HG03558 (cell line): Measurements from ENCODE around the gene DNAJC13.

Experiments
- ATAC-seq: cut with Tn5 transposase; IDR thresholded peaks from one replicate; pipeline ENCODE4 v1.9.1; 2021; ENCODE audit warnings: moderate number of reproducible peaks; ENCODE audit not compliant: unreplicated experiment; ENCODE audit errors: extremely low read depth

The DNAJC13 gene

GRCh38 chr3:132401255-132401654 lies 16.0 kb upstream of the DNAJC13 start:
- no peak for ATAC-seq

GRCh38 chr3:132404276-132404675 lies 13.0 kb upstream of the DNAJC13 start:
- ATAC-seq, result no peak

GRCh38 chr3:132405188-132405587 lies 12.1 kb upstream of the DNAJC13 start:
- no peak for ATAC-seq

GRCh38 chr3:132405609-132406299 lies 11.5 kb upstream of the DNAJC13 start:
- no peak for ATAC-seq

- no peak for ATAC-seq
Observed at GRCh38 chr3:132406587-132406986, 10.7 kb upstream of the DNAJC13 start.

GRCh38 chr3:132407025-132407424 lies 10.3 kb upstream of the DNAJC13 start:
- ATAC-seq, result no peak

- no peak for ATAC-seq
Observed at GRCh38 chr3:132414841-132415240, 2.5 kb upstream of the DNAJC13 start.

GRCh38 chr3:132416161-132416560 lies 1.1 kb upstream of the DNAJC13 start:
- no peak for ATAC-seq

GRCh38 chr3:132417695-132418411 lies 551 bp downstream of the DNAJC13 start:
- ATAC-seq, result peak; percentile 12

- ATAC-seq, result no peak
Observed at GRCh38 chr3:132418916-132419315, 1.6 kb downstream of the DNAJC13 start.

- no peak for ATAC-seq
Observed at GRCh38 chr3:132421832-132422231, 4.5 kb downstream of the DNAJC13 start.

- ATAC-seq, result no peak
Observed at GRCh38 chr3:132422531-132422930, 5.2 kb downstream of the DNAJC13 start.

- ATAC-seq, result no peak
Observed at GRCh38 chr3:132432639-132433038, 15.3 kb downstream of the DNAJC13 start.

- ATAC-seq, result no peak
Observed at GRCh38 chr3:132433121-132433520, 15.8 kb downstream of the DNAJC13 start.

- ATAC-seq, result no peak
Observed at GRCh38 chr3:132435224-132435910, 18.1 kb downstream of the DNAJC13 start.

GRCh38 chr3:132435911-132436425 lies 18.7 kb downstream of the DNAJC13 start:
- ATAC-seq, result no peak

- ATAC-seq, result no peak
Observed at GRCh38 chr3:132443421-132443820, 26.1 kb downstream of the DNAJC13 start.

GRCh38 chr3:132444383-132444782 lies 27.1 kb downstream of the DNAJC13 start:
- ATAC-seq, result no peak

- ATAC-seq, result no peak
Observed at GRCh38 chr3:132445817-132446216, 28.5 kb downstream of the DNAJC13 start.

- no peak for ATAC-seq
Observed at GRCh38 chr3:132448216-132448961, 31.1 kb downstream of the DNAJC13 start.
